HepG2 (cell line): Measurements from ENCODE around the gene TRIM23. TPM values are rescaled to one million over a fixed set of nuclear protein-coding genes. Genes with fewer than 3 reads are reported as not detected.

Experiments
- CBX5 ChIP-seq: sonication (generic); formaldehyde crosslinking; IDR thresholded peaks from 2 replicates; pipeline ENCODE4 v1.4.0; 2020; ENCODE audit warnings: missing genetic modification reagents, borderline replicate concordance
- CHD4 ChIP-seq: fragments of 200-600 bp; sonication (generic); IDR thresholded peaks from 2 replicates; pipeline ENCODE4 v1.7.0; 2017; ENCODE audit warnings: mild to moderate bottlenecking, low read length, borderline replicate concordance
- FOXJ3 ChIP-seq: sonication (generic); formaldehyde crosslinking; IDR thresholded peaks from 2 replicates; pipeline ENCODE4 v1.4.0; 2020; ENCODE audit warnings: missing genetic modification reagents, mild to moderate bottlenecking, borderline replicate concordance
- HMGA1 ChIP-seq: sonication (generic); formaldehyde crosslinking; conservative IDR thresholded peaks from 2 replicates; pipeline ENCODE4 v1.4.0; 2020; ENCODE audit warnings: missing genetic modification reagents
- HMGXB3 ChIP-seq: sonication (generic); formaldehyde crosslinking; IDR thresholded peaks from 2 replicates; pipeline ENCODE4 v1.4.0; 2020; ENCODE audit warnings: missing genetic modification reagents, borderline replicate concordance
- IRF2 ChIP-seq: IDR thresholded peaks from 2 replicates; pipeline ENCODE4 v1.6.1; 2018; ENCODE audit warnings: missing genetic modification reagents, missing compliant biosample characterization
- JARID2 ChIP-seq: sonication (generic); formaldehyde crosslinking; IDR thresholded peaks from 2 replicates; pipeline ENCODE4 v1.8.1; 2023; ENCODE audit warnings: missing genetic modification reagents, inconsistent platforms; ENCODE audit not compliant: insufficient replicate concordance
- KDM4B ChIP-seq: sonication (generic); formaldehyde crosslinking; IDR thresholded peaks from 2 replicates; pipeline ENCODE4 v1.4.0; 2020; ENCODE audit warnings: missing genetic modification reagents
- LRRFIP1 ChIP-seq: sonication (generic); formaldehyde crosslinking; conservative IDR thresholded peaks from 2 replicates; pipeline ENCODE4 v1.4.0; 2020; ENCODE audit warnings: missing genetic modification reagents
- MAF1 ChIP-seq: sonication (generic); formaldehyde crosslinking; IDR thresholded peaks from 2 replicates; pipeline ENCODE4 v1.5.0; 2020; ENCODE audit warnings: missing genetic modification reagents, borderline replicate concordance
- PHF5A ChIP-seq: IDR thresholded peaks from one replicate; pipeline ENCODE4 v1.6.1; 2018; ENCODE audit warnings: low read depth, missing genetic modification reagents; ENCODE audit not compliant: unreplicated experiment
- PRDM4 ChIP-seq: sonication (generic); formaldehyde crosslinking; IDR thresholded peaks from 2 replicates; pipeline ENCODE4 v1.9.0; 2021; ENCODE audit warnings: missing genetic modification reagents, borderline replicate concordance
- SP2 ChIP-seq: sonication (generic); formaldehyde crosslinking; IDR thresholded peaks from 2 replicates; pipeline ENCODE4 v1.5.1; 2020; ENCODE audit warnings: mild to moderate bottlenecking, missing genetic modification reagents
- STAG1 ChIP-seq: sonication (generic); formaldehyde crosslinking; IDR thresholded peaks from 2 replicates; pipeline ENCODE4 v1.4.0; 2020; ENCODE audit warnings: missing genetic modification reagents
- ZFP1 ChIP-seq: IDR thresholded peaks from 2 replicates; pipeline ENCODE4 v1.6.1; 2016
- ZNF205 ChIP-seq: IDR thresholded peaks from 2 replicates; pipeline ENCODE4 v1.6.1; 2018; ENCODE audit warnings: missing biosample characterization, missing genetic modification reagents
- ZNF510 ChIP-seq: sonication (generic); formaldehyde crosslinking; IDR thresholded peaks from 2 replicates; pipeline ENCODE4 v1.4.0; 2020; ENCODE audit warnings: low read depth, mild to moderate bottlenecking, missing genetic modification reagents
- ZNF644 ChIP-seq: IDR thresholded peaks from 2 replicates; pipeline ENCODE4 v1.6.1; 2016; ENCODE audit warnings: low read depth
- ZNF724P ChIP-seq: sonication (generic); formaldehyde crosslinking; IDR thresholded peaks from 2 replicates; pipeline ENCODE4 v1.8.0; 2022; ENCODE audit warnings: missing genetic modification reagents, borderline replicate concordance
- polyA plus RNA-seq, 8 experiments: library from polyadenylated mRNA; depleted of rRNA in 3 of 8; stranded (reverse) in 7 of 8; unstranded in 1 of 8; fragments of >200 nt; fragmentation: Illumina TruSeq in 4 of 8; extraction: Trizol in 4 of 8; gene quantifications; 2 replicates each; pipeline versions ENCODE4 v1.2.1 to v1.2.3, GENCODE V29; 2011 to 2016; ENCODE audit warnings: low read depth in 4 of 8, missing spikeins in 1 of 8, mixed read lengths in 1 of 8; ENCODE audit not compliant: insufficient read depth in 1 of 8
- total RNA-seq, 5 experiments: library from RNA; depleted of rRNA; stranded (reverse); fragments of >200 nt; fragmentation: Illumina TruSeq; extraction: Trizol; gene quantifications; 2 replicates each; pipeline ENCODE4 v1.2.3, GENCODE V29; 2016; ENCODE audit warnings: low read depth in 1 of 5

TRIM23 gene
- total and polyA plus RNA-seq, 2 of the 13 experiments (the other 11 are each of a cell fraction or from before 2014, with no cell fraction given), result 4.6 to 11.4 TPM

- TF ChIP-seq PRDM4 (CRISPR knock-in tag), result no peak
- 0 out of 2 replicates have a peak, but pooled peaks have one; percentile 50 for TF ChIP-seq MAF1 (CRISPR knock-in tag)
- TF ChIP-seq ZNF644 (CRISPR knock-in tag), result no peak
- 0 out of 2 replicates have a peak, but pooled peaks have one; percentile 11 for TF ChIP-seq STAG1 (CRISPR knock-in tag)
- peak; percentile 54; the same call in 1 of the 2 replicates for TF ChIP-seq FOXJ3 (CRISPR knock-in tag)
- peak; percentile 80; the same call in 1 of the 2 replicates for TF ChIP-seq IRF2 (CRISPR knock-in tag)
- TF ChIP-seq KDM4B, result no peak
- no peak for TF ChIP-seq LRRFIP1
- peak; percentile 69 for TF ChIP-seq SP2 (CRISPR knock-in tag)
- peak; percentile 31 for TF ChIP-seq JARID2 (CRISPR knock-in tag)
- TF ChIP-seq HMGA1 (CRISPR knock-in tag), result no peak
- TF ChIP-seq ZNF205, result peak; percentile 36; the same call in 1 of the 2 replicates
- no peak for TF ChIP-seq ZFP1 (CRISPR knock-in tag)
- peak; percentile 48; the same call in 1 of the 2 replicates for TF ChIP-seq ZNF510 (CRISPR knock-in tag)
- TF ChIP-seq HMGXB3 (CRISPR knock-in tag), result peak; percentile 97
- TF ChIP-seq PHF5A (CRISPR knock-in tag), result no peak
- TF ChIP-seq ZNF724P, result peak; percentile 67; the same call in 1 of the 2 replicates
- no peak for TF ChIP-seq CHD4
- peak; percentile 15; the same call in 1 of the 2 replicates for TF ChIP-seq CBX5
These were observed 61.1 kb downstream of the TRIM23 start, which contains the start of the genes CENPK and PPWD1 (continued) for GRCh38 chr5:65562731-65563701.
